Kasumi-1 (cell line): Measurements from ENCODE around the gene OTOA.
"Not testable (repeated sequence)": the region's sequence is repeated elsewhere in the genome, so short reads cannot be mapped to it uniquely, and the experiment has no call there.

Source experiments
- DNase-seq, 2 experiments: peaks; one replicate each; lab custom pipeline; 2025; lab: John Stamatoyannopoulos, UW

The OTOA gene

DNA sequence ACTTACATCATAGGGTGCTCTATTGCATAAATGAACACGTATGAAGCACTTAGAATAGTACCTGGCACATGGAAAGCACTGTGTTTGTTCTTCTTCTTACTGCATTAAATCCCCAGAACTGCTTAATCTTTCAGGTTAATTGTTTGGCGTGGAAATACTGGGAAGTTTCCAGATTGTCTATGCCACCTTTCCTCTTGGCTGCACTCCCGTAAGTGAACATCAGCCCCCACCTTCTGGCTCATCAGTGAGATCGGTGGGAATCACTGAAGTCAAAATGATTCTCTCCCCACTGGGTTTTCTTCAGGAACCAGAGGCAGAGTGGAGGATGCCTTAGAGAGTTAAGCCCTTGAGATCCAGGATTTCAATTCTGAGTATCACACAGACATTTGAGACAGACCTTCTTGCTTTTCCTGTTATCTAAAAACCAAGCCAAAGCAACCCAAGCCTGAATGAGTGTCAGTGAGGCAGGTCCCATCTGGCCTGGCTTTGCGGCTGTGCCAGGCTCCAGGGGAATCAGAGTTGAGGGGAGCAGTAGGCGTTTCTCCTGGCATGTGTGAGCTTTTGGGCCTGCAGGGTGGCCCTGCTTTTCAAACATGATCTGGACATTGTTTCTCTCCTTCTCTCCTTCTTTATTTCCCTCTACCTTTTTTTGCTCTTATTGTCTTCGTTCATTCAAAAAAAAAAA is 59.1 kb downstream of the OTOA start:
- DNase-seq: no peak

DNA sequence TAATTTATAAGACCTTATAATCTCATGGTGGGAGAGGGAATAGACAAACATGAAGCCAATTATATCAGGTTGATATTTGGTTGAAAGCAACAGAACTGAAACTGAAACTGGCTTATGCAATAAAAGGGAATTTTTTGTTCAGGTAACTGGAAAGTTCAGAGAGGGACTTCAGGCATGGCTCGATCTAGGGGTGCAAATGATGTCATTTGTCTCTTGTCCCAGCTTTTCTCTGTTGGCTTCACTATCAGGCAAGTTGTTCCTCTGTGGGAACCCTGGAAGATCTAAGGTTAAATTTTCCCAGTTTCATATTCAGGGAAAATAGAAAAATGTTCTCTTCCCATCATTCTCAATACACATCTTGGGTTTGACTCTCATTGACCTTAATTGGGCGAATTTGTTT is 59.8 kb downstream of the OTOA start:
- no peak for DNase-seq

DNA sequence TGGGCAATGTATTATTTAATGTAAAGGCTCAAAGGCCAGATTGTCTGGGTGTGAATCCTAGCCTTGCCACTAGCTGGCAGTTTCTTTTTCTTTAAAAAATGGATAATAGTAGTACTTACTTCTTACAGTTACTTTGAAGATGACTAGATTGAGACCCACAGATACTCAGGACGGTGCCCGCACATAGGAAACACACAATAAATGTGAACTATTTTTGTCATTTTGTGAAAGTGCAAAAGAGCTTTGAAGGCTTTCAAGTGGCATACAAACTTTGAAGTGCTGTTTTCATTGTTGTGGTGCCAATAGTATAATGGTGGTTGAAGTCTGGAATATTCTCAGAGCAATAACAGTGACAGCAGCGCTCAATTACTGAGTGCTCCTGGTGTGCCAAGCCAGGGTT is 63.6 kb downstream of the OTOA start:
- DNase-seq: no peak

DNA sequence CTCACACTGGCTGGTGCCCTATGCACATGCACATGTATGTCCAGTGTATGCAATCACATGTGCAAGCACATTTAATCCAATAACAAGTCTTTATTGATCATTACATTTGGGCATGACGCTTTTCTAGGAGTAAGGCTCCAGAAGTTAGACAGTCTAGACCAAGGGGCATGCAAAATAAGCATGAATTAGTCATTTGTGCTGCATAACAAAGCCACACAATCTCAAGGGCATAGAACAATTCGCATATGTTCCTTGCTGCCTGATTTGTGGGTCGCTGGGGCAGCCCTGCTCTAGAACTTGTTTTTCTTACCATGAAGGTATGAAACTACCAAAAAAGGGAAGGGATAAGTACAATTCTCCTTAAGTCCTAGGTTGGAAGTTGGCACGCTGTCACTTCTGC is 67.5 kb downstream of the OTOA start:
- not testable (repeated sequence) for DNase-seq

- not testable (repeated sequence) for DNase-seq
These were observed 76.9 kb downstream of the OTOA start for GRCh38 chr16:21740637-21741036.

GRCh38 chr16:21756192-21757079 is 92.7 kb downstream of the OTOA start:
- peak; percentile 0 to 3 for DNase-seq

- not testable (repeated sequence) for DNase-seq
These were observed 93.4 kb downstream of the OTOA start for GRCh38 chr16:21757080-21757671.

GRCh38 chr16:21768280-21768679 is 104.5 kb downstream of the OTOA start:
- DNase-seq: not testable (repeated sequence)

GRCh38 chr16:21768810-21769209 is 105.0 kb downstream of the OTOA start:
- DNase-seq: not testable (repeated sequence)

- DNase-seq: not testable (repeated sequence)
These were observed 105.5 kb downstream of the OTOA start for GRCh38 chr16:21769284-21769683.

- DNase-seq: not testable (repeated sequence)
These were observed 106.8 kb downstream of the OTOA start for GRCh38 chr16:21770584-21770983.

DNA sequence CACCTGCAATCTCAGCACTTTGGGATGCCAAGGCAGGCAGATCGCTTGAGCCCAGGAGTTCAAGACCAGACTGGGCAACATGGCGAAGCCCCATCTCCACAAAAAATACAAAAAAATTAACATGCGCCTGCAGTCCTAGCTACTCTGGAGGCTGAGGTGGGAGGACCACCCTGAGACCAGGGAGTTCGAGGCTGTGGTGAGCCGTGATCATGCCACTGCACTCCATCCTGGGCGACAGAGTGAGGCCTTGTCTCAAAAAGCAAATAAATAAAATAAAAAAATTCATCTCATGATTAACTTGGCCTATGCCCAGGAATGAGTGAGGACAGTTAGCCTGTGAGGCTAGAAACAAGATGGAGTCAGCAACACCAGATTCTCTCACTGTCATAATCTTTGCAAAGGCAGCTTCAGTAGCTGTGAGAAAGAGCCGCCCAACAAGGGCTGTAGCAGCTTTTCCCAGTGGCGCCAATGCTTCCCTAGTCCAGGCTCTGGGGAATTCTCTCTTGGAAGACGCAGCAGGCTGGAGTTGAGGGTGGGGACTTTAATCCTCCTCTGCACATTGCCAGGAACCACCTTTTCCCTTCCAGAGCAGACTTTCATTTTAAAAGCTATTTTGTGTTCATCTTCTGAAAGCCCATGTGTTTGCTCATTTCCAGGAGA is 108.9 kb downstream of the OTOA start:
- DNase-seq: not testable (repeated sequence)

- not testable (repeated sequence) for DNase-seq
These were observed 109.4 kb downstream of the OTOA start for GRCh38 chr16:21773207-21773553.

- DNase-seq: not testable (repeated sequence)
These were observed 116.8 kb downstream of the OTOA start for GRCh38 chr16:21780525-21780924.

DNA sequence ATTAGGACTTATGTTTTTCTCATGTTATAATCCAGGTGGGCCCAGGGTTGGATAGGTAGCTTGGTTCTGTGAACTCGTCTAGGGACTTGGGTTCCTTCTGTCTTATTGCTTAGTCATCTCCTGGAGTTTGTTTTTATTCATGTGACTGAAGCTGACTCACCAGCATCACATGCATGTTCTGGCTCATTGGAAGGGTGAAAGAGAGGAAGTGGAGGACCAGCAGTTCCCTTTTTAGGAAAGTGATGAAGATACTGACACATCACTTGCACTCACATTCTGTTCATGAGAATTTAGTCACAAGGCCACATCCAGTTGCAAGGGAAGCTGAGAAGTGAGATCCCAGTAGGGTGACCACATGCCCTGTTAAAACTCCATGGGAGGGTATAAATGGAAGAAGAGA is 126.7 kb downstream of the OTOA start:
- DNase-seq: not testable (repeated sequence)

DNA sequence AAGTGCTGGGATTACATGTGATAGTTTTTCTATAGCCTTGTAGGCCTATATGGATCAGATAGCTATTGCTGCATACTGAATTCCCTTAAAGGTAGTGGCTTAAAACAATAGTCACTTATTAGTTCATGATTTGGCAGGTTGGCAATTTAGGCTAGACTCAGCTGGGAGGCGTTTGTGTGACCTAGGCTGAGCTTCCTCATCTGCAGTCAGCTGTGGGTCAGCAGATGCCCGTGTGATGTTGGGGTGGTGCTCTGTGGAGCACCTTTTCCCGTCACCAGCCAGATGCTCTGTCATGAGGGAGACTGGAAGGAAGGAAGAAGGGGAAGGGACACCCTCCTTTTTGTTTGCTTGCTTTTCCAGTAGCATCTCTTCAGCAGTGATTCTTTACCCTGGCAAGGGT is 129.5 kb downstream of the OTOA start:
- DNase-seq: not testable (repeated sequence)

- DNase-seq: not testable (repeated sequence)
These were observed 134.8 kb downstream of the OTOA start for GRCh38 chr16:21798601-21799000.

- DNase-seq: peak in 1 of 2 experiments; percentile 20
These were observed 138.0 kb downstream of the OTOA start for GRCh38 chr16:21801538-21802374.

DNA sequence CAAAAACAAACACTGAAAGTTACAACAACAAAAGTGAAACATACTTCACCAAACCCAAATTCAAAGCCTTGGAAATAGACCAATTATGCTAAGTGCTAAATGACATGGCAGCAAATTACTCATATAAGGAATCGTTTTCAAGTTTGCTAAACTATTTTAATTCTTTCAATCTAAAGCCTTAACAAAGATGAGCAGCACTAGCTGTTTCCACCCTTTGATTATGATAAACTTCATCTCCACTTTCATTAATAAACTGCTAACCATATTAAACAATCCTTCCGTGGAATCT is 138.6 kb downstream of the OTOA start:
- not testable (repeated sequence) for DNase-seq
